WI38 (cell line): Measurements from ENCODE around the gene TMEM203.

Experiments used
- H3K4me3 ChIP-seq: 2 replicates; pipeline ENCODE4 v1.5.1; 2011; ENCODE audit warnings: low read depth, mild to moderate bottlenecking, control low read depth, low read length
- CTCF ChIP-seq: IDR thresholded peaks from 2 replicates; pipeline ENCODE4 v1.5.1; 2012; ENCODE audit warnings: low read depth, mild to moderate bottlenecking, control low read depth, low read length

TMEM203 gene

GRCh38 chr9:137224830-137225694 lies 19.6 kb upstream of the TMEM203 start, which contains the start of gene CYSRT1:
Gene CYSRT1 (plus strand): TSS chr9:137225174. CDS start chr9:137225622, 448 bp downstream.
- TF ChIP-seq CTCF: no peak
- H3K4me3 ChIP-seq: peak within 1 kb of the TSS; percentile 79

- TF ChIP-seq CTCF: no peak
- H3K4me3 ChIP-seq: peak overlapping the region; percentile 79
Measured at GRCh38 chr9:137223078-137223970, 17.9 kb upstream of the TMEM203 start.

GRCh38 chr9:137222190-137223077 lies 17.0 kb upstream of the TMEM203 start, which contains the start of gene RNF208:
Gene RNF208 (minus strand): TSS chr9:137222240. CDS start chr9:137221212, 1,028 bp downstream.
- H3K4me3 ChIP-seq: peak within 1 kb of the TSS; percentile 47
- no peak for TF ChIP-seq CTCF

- no peak for TF ChIP-seq CTCF
- no peak overlapping the region for H3K4me3 ChIP-seq
Measured at GRCh38 chr9:137221506-137222111, 16.2 kb upstream of the TMEM203 start.

- TF ChIP-seq CTCF: no peak
- H3K4me3 ChIP-seq: no peak overlapping the region
Measured at GRCh38 chr9:137221095-137221505, 15.7 kb upstream of the TMEM203 start.

GRCh38 chr9:137220317-137221094 lies 15.1 kb upstream of the TMEM203 start:
- no peak overlapping the region for H3K4me3 ChIP-seq
- TF ChIP-seq CTCF: no peak
